Measurements from ENCODE around the gene ZFAND2A.
"Not testable (repeated sequence)": the region's sequence is repeated elsewhere in the genome, so short reads cannot be mapped to it uniquely, and the experiment has no call there.

- not testable (repeated sequence) for TF ChIP-seq CTCF, POLR2A (IDR thresholded peaks at IDR 0.05)
Measured at GRCh38 chr7:1147873-1148272, 12.1 kb downstream of the ZFAND2A start.

All from uterus (tissue), 2 donors.